Tibial artery (tissue), 4 donors: Measurements from ENCODE around the gene ARHGAP33.

ENCODE experiments used
- DNase-seq, 2 donors: peaks; one replicate each; pipeline ENCODE4 v3.0.0-alpha.2; 2019
- H3K27ac ChIP-seq, 2 donors: fragments of 200-600 bp; sonication (generic) in 1 of 2; 1 replicate in 1 of 2; 2 replicates in 1 of 2; pipeline ENCODE4 v1.5.1; 2018 to 2019; ENCODE audit warnings: mild to moderate bottlenecking in 1 of 2
- H3K27me3 ChIP-seq, 2 donors: fragments of 200-600 bp; sonication (generic) in 1 of 2; one replicate each; pipeline versions ENCODE4 v1.5.1 to v1.6.0; 2016 to 2019
- H3K36me3 ChIP-seq, 3 donors: fragments of 200-600 bp; sonication (generic) in 2 of 3; one replicate each; pipeline ENCODE4 v1.5.1; 2016 to 2019; ENCODE audit warnings: mild to moderate bottlenecking in 2 of 3
- H3K4me1 ChIP-seq, 4 donors: fragments of 200-600 bp; sonication (generic) in 2 of 4; 1 replicate in 3 of 4; 2 replicates in 1 of 4; pipeline ENCODE4 v1.5.1; 2016 to 2019
- H3K4me3 ChIP-seq, 2 donors: fragments of 200-600 bp; sonication (generic) in 1 of 2; 1 replicate in 1 of 2; 2 replicates in 1 of 2; pipeline ENCODE4 v1.5.1; 2018 to 2019; ENCODE audit warnings: mild to moderate bottlenecking in 2 of 2
- H3K9me3 ChIP-seq, 3 donors: fragments of 200-600 bp; sonication (generic) in 1 of 3; one replicate each; pipeline ENCODE4 v1.5.1; 2016 to 2019
- CTCF ChIP-seq, 2 experiments: fragments of 200-600 bp in 1 of 2; fragments of 450-650 bp in 1 of 2; IDR thresholded peaks; one replicate each; pipeline ENCODE4 v1.5.1; 2017 to 2019; ENCODE audit warnings: antibody characterized with exemption in 2 of 2, mild to moderate bottlenecking in 1 of 2, moderate library complexity in 1 of 2
- intact Hi-C: fragments of 100-400 bp; cut with DNase I; formaldehyde crosslinking; loops from one replicate; pipeline ENCODE4 v1.15.0; 2023; ENCODE audit warnings: low total_unique reads

Gene ARHGAP33

GRCh38 chr19:35788205-35788960, 13.0 kb downstream of the ARHGAP33 start:
- H3K4me1 ChIP-seq: no peaks in the 10 kb centered on the region
- H3K27me3 ChIP-seq: no peaks in the 10 kb centered on the region
- intact Hi-C loops: no loop called here
- H3K36me3 ChIP-seq: peaks cover 5 to 48% (median 14%) of the 10 kb centered on the region in 3 donors
- no peak overlapping the region for H3K27ac ChIP-seq
- no peak for TF ChIP-seq CTCF (IDR thresholded peaks at IDR 0.05)
- DNase-seq: no peak
- no peaks in the 10 kb centered on the region for H3K9me3 ChIP-seq
- H3K4me3 ChIP-seq: no peak overlapping the region

GRCh38 chr19:35789195-35789977, 14.0 kb downstream of the ARHGAP33 start:
- DNase-seq: no peak
- no peak overlapping the region for H3K4me3 ChIP-seq
- H3K9me3 ChIP-seq: no peaks in the 10 kb centered on the region
- intact Hi-C loops: no loop called here
- TF ChIP-seq CTCF (IDR thresholded peaks at IDR 0.05): no peak
- H3K36me3 ChIP-seq: peaks cover 5 to 39% (median 14%) of the 10 kb centered on the region in 3 donors
- H3K27ac ChIP-seq: no peak overlapping the region
- peaks cover 0 to 3% of the 10 kb centered on the region in 2 donors for H3K27me3 ChIP-seq
- no peaks in the 10 kb centered on the region for H3K4me1 ChIP-seq

- DNase-seq: no peak
- no peaks in the 10 kb centered on the region for H3K4me1 ChIP-seq
- intact Hi-C loops: no loop called here
- no peak overlapping the region for H3K4me3 ChIP-seq
- H3K36me3 ChIP-seq: peaks cover 5 to 30% (median 8%) of the 10 kb centered on the region in 3 donors
- H3K27me3 ChIP-seq: peaks cover 0 to 3% of the 10 kb centered on the region in 2 donors
- no peaks in the 10 kb centered on the region for H3K9me3 ChIP-seq
- H3K27ac ChIP-seq: no peak overlapping the region
- TF ChIP-seq CTCF (IDR thresholded peaks at IDR 0.05): no peak
Measured at GRCh38 chr19:35789978-35790944, 14.9 kb downstream of the ARHGAP33 start.

DNA sequence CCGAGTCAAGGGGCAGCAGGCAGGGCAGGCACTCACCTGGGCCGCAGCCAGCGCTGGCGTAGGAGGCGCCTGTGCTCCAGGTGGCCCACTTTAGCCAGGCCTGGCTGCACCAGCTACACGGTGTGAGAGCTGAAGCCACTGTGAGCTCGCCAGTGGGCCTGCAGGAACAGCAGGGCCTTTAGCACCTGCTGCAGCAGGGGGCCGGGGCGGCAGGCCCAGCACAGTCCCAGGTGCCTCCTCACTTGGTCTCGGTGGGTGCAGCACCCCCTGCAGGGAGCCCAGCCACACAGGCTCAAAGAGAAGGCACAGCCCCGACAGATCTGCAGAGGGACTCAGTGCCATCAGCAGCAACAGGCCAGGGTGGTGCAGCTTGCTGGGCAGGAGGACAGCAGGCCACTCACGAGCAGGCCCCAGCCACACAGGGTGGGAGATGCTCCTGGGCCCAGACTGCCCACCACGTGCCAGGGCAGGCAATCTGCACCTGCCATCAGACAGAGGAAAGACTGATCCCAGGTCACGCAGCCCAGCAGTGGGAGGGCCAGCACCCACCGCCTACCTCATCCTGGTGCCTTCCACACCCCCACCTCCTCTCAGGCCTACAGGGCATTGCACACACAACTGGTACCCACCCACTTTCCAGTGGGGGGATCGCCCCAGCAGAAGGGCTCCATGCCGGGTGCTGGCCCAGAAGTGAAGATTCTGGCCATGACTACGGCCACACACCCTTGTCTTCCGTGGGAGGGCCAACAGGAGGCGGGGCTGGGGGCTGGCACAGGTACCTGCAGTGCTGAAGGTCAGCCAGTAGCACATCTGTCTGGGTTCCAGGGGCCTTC, 15.8 kb downstream of the ARHGAP33 start:
- Histone ChIP-seq H3K36me3 (peaks cover 0 to 21% (median 5%) of the 10 kb centered on the region in 3 donors), H3K27me3 (peaks cover 0 to 3% of the 10 kb centered on the region in 2 donors), H3K9me3 (no peaks in the 10 kb centered on the region), H3K4me1 (no peaks in the 10 kb centered on the region), H3K4me3 (no peak overlapping the region), H3K27ac (no peak overlapping the region)
- intact Hi-C loops: no loop called here
- DNase-seq: no peak
- TF ChIP-seq CTCF (IDR thresholded peaks at IDR 0.05): no peak
